Measurements from ENCODE around the gene SRRM4.

Gene SRRM4

GRCh38 chr12:119122047-119122446 lies 140.7 kb downstream of the SRRM4 start:
- DNase-seq (ENCODE audit: low read depth) = no peak

- no peak for DNase-seq (ENCODE audit: low read depth)
These were observed 141.4 kb downstream of the SRRM4 start for GRCh38 chr12:119122751-119123150.

- DNase-seq (ENCODE audit: low read depth) = no peak
These were observed 147.2 kb downstream of the SRRM4 start for GRCh38 chr12:119128527-119128926.

- DNase-seq (ENCODE audit: low read depth) = no peak
These were observed 148.6 kb downstream of the SRRM4 start for GRCh38 chr12:119129827-119130434.

- no peak for DNase-seq (ENCODE audit: low read depth)
These were observed 149.2 kb downstream of the SRRM4 start for GRCh38 chr12:119130523-119130922.

GRCh38 chr12:119134284-119135072 lies 153.1 kb downstream of the SRRM4 start:
- no peak for DNase-seq (ENCODE audit: low read depth)

GRCh38 chr12:119136811-119137410 lies 155.6 kb downstream of the SRRM4 start:
- no peak for DNase-seq (ENCODE audit: low read depth)

- DNase-seq (ENCODE audit: low read depth) = no peak
These were observed 158.1 kb downstream of the SRRM4 start for GRCh38 chr12:119139448-119139847.

GRCh38 chr12:119145367-119145766 lies 164.0 kb downstream of the SRRM4 start:
- DNase-seq (ENCODE audit: low read depth) = no peak

GRCh38 chr12:119147847-119148448 lies 166.6 kb downstream of the SRRM4 start:
- no peak for DNase-seq (ENCODE audit: low read depth)

- DNase-seq (ENCODE audit: low read depth) = no peak
These were observed 167.9 kb downstream of the SRRM4 start for GRCh38 chr12:119149270-119149669.

- no peak for DNase-seq (ENCODE audit: low read depth)
These were observed 170.2 kb downstream of the SRRM4 start for GRCh38 chr12:119151445-119152026.

GRCh38 chr12:119153477-119154434 lies 172.4 kb downstream of the SRRM4 start:
- no peak for DNase-seq (ENCODE audit: low read depth)

GRCh38 chr12:119154435-119154818 lies 173.1 kb downstream of the SRRM4 start:
- no peak for DNase-seq (ENCODE audit: low read depth)

GRCh38 chr12:119156401-119157044 lies 175.2 kb downstream of the SRRM4 start:
- no peak for DNase-seq (ENCODE audit: low read depth)

- no peak for DNase-seq (ENCODE audit: low read depth)
These were observed 176.2 kb downstream of the SRRM4 start for GRCh38 chr12:119157528-119157927.

GRCh38 chr12:119157978-119158377 lies 176.6 kb downstream of the SRRM4 start:
- no peak for DNase-seq (ENCODE audit: low read depth)

- no peak for DNase-seq (ENCODE audit: low read depth)
These were observed 177.1 kb downstream of the SRRM4 start for GRCh38 chr12:119158402-119158801.

GRCh38 chr12:119159844-119160243 lies 178.5 kb downstream of the SRRM4 start:
- DNase-seq (ENCODE audit: low read depth) = no peak

- no peak for DNase-seq (ENCODE audit: low read depth)
These were observed 186.6 kb downstream of the SRRM4 start for GRCh38 chr12:119167902-119168301.

- DNase-seq (ENCODE audit: low read depth) = no peak
These were observed 187.4 kb downstream of the SRRM4 start for GRCh38 chr12:119168721-119169120.
